Left kidney (tissue), 2 donors: ENCODE data around the gene FBXW4. TPM values are rescaled to one million over a fixed set of nuclear protein-coding genes. Genes with fewer than 3 reads are reported as not detected.
A peak's percentile ranks its signal among the peaks of the same experiment; 100 is the strongest.

Experiments used
- DNase-seq: peaks from one replicate; pipeline ENCODE4 v3.0.0-alpha.2; 2013
- polyA plus RNA-seq: library from polyadenylated mRNA; unstranded; fragments of 120-200 nt; gene quantifications from one replicate; pipeline ENCODE4 v1.2.1, GENCODE V29; 2013; ENCODE audit not compliant: insufficient read length

FBXW4 gene
- polyA plus RNA-seq, 1 donor: 55.1 TPM

- no peak for DNase-seq
Measured at GRCh38 chr10:101704331-101704730, 9.4 kb upstream of the FBXW4 start.

GRCh38 chr10:101696632-101697031, 1.7 kb upstream of the FBXW4 start:
- no peak for DNase-seq

- no peak for DNase-seq
Measured at GRCh38 chr10:101695404-101695890, 477 bp upstream of the FBXW4 start.

GRCh38 chr10:101693978-101694673, 844 bp downstream of the FBXW4 start:
- DNase-seq: peak; percentile 62

- peak; percentile 64 for DNase-seq
Measured at GRCh38 chr10:101693651-101693977, 1.4 kb downstream of the FBXW4 start.

- no peak for DNase-seq
Measured at GRCh38 chr10:101691081-101691480, 3.9 kb downstream of the FBXW4 start.

GRCh38 chr10:101690461-101690860, 4.5 kb downstream of the FBXW4 start:
- DNase-seq: no peak

- no peak for DNase-seq
Measured at GRCh38 chr10:101687071-101687658, 7.8 kb downstream of the FBXW4 start.

GRCh38 chr10:101686133-101686925, 8.6 kb downstream of the FBXW4 start:
- DNase-seq: no peak

GRCh38 chr10:101684782-101685181, 10.2 kb downstream of the FBXW4 start:
- DNase-seq: no peak

GRCh38 chr10:101683276-101683675, 11.7 kb downstream of the FBXW4 start:
- DNase-seq: no peak

- DNase-seq: no peak
Measured at GRCh38 chr10:101682172-101682825, 12.7 kb downstream of the FBXW4 start.

- no peak for DNase-seq
Measured at GRCh38 chr10:101676565-101676964, 18.4 kb downstream of the FBXW4 start.

- DNase-seq: no peak
Measured at GRCh38 chr10:101675115-101675514, 19.9 kb downstream of the FBXW4 start.

GRCh38 chr10:101672536-101672935, 22.4 kb downstream of the FBXW4 start:
- no peak for DNase-seq

GRCh38 chr10:101671453-101671852, 23.5 kb downstream of the FBXW4 start:
- DNase-seq: no peak

- no peak for DNase-seq
Measured at GRCh38 chr10:101670635-101671034, 24.3 kb downstream of the FBXW4 start.

GRCh38 chr10:101669181-101669580, 25.8 kb downstream of the FBXW4 start:
- DNase-seq: no peak

- no peak for DNase-seq
Measured at GRCh38 chr10:101668566-101668965, 26.4 kb downstream of the FBXW4 start.

GRCh38 chr10:101666083-101666482, 28.9 kb downstream of the FBXW4 start:
- DNase-seq: peak; percentile 77

GRCh38 chr10:101663097-101663496, 31.9 kb downstream of the FBXW4 start:
- DNase-seq: no peak

GRCh38 chr10:101660256-101660655, 34.7 kb downstream of the FBXW4 start:
- DNase-seq: peak; percentile 62

- DNase-seq: no peak
Measured at GRCh38 chr10:101658975-101659374, 36.0 kb downstream of the FBXW4 start.
